Measurements from ENCODE around the gene C1QTNF9.
"Not testable (repeated sequence)": the region's sequence is repeated elsewhere in the genome, so short reads cannot be mapped to it uniquely, and the experiment has no call there.

The C1QTNF9 gene

GRCh38 chr13:24366315-24366714, 56.9 kb downstream of the C1QTNF9 start:
- not testable (repeated sequence) for DNase-seq

GRCh38 chr13:24371273-24371672, 61.9 kb downstream of the C1QTNF9 start:
- not testable (repeated sequence) for DNase-seq

Data from activated T-cell treated with anti-CD3 and anti-CD28 coated beads, Interleukin-2, amount 50 U/mL, for 1 hour (primary cell).